GM08714 (cell line): ENCODE measurements around the gene NPBWR2.

ENCODE experiments used
- H3K4me3 ChIP-seq: fragments of 200-500 bp; sonication (Bioruptor generic); 2 replicates; pipeline ENCODE4 v1.5.1; 2014; ENCODE audit warnings: mild to moderate bottlenecking, low read length, inconsistent platforms
- ZNF274 ChIP-seq: IDR thresholded peaks from 2 replicates; pipeline ENCODE4 v1.6.1; 2012; ENCODE audit warnings: mild to moderate bottlenecking, low read depth, low read length

Gene NPBWR2

GRCh38 chr20:64105846-64106434, 1.4 kb downstream of the NPBWR2 start:
- H3K4me3 ChIP-seq = no peak overlapping the region
- TF ChIP-seq ZNF274 = no peak

- no peak for TF ChIP-seq ZNF274
- H3K4me3 ChIP-seq = no peak overlapping the region
These were observed 2.5 kb downstream of the NPBWR2 start for GRCh38 chr20:64104667-64105451.

GRCh38 chr20:64103871-64104666, 3.3 kb downstream of the NPBWR2 start:
- H3K4me3 ChIP-seq = no peak overlapping the region
- TF ChIP-seq ZNF274 = no peak

GRCh38 chr20:64102647-64103354, 4.6 kb downstream of the NPBWR2 start:
- H3K4me3 ChIP-seq = no peak overlapping the region
- no peak for TF ChIP-seq ZNF274

GRCh38 chr20:64101731-64102621, 5.4 kb downstream of the NPBWR2 start:
- H3K4me3 ChIP-seq = no peak overlapping the region
- TF ChIP-seq ZNF274 = no peak

GRCh38 chr20:64100946-64101688, 6.2 kb downstream of the NPBWR2 start:
- no peak overlapping the region for H3K4me3 ChIP-seq
- TF ChIP-seq ZNF274 = no peak

- TF ChIP-seq ZNF274 = no peak
- H3K4me3 ChIP-seq = no peak overlapping the region
These were observed 6.8 kb downstream of the NPBWR2 start for GRCh38 chr20:64100566-64100888.

- no peak overlapping the region for H3K4me3 ChIP-seq
- no peak for TF ChIP-seq ZNF274
These were observed 7.3 kb downstream of the NPBWR2 start for GRCh38 chr20:64099880-64100565.

GRCh38 chr20:64099086-64099786, 8.1 kb downstream of the NPBWR2 start:
- TF ChIP-seq ZNF274 = no peak
- H3K4me3 ChIP-seq = no peak overlapping the region

GRCh38 chr20:64098471-64099013, 8.8 kb downstream of the NPBWR2 start:
- no peak for TF ChIP-seq ZNF274
- H3K4me3 ChIP-seq = no peak overlapping the region

- TF ChIP-seq ZNF274 = no peak
- H3K4me3 ChIP-seq = no peak overlapping the region
These were observed 10.8 kb downstream of the NPBWR2 start for GRCh38 chr20:64096535-64096934.
